ENCODE data around the gene ANKRD45. TPM values are rescaled to one million over a fixed set of nuclear protein-coding genes. Genes with fewer than 3 reads are reported as not detected.

ANKRD45 gene
- total RNA-seq, 1 experiment from 2014 or later: not detected

DNA sequence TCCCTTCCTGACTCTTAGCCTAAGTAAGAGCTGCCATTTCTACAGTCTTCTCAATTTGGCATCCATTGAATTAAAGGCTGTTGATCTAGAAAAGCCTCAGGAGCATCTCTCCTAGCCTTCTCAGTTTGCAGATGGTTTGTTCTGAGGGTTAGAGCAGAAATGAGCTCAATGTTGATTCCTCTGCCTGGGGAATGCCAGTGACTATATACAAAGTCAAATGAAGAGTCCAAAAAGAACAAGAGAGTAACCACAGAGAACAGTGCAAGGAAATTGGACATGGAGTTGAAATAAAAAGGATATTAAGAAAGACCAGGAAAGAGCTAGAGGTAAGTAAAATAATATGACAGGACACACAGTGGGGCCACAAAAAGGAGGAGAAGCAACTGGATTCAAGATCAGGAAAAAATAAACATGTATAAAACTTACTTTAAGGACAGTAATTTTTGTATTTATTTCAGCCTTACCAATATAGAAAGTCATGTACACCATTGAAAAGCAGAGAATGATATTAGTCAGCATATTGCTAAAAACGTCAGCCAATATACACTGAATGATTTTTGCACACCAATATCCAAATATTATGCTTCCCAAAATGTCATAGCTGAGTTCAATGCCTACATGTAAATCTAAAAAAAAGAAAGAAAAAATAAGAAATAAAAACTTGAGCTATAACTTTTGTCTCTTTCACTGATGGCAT, 88.1 kb downstream of the ANKRD45 start:
- intact Hi-C loops (cut with micrococcal nuclease; ENCODE audit: unreplicated experiment): no loop called here

GRCh38 chr1:173580658-173581057, 89.0 kb downstream of the ANKRD45 start:
- no peak for DNase-seq
- ChIA-PET POLR2A (ENCODE audit: unreplicated experiment) (no interaction called here), CTCF (no interaction called here)
- H2AFZ ChIP-seq: no peak overlapping the region
- no peak overlapping the region for H3K4me3 ChIP-seq
- H3K27ac ChIP-seq: no peak overlapping the region
- H3K9me3 ChIP-seq (ENCODE audit: insufficient read depth, low read depth): no peaks in the 10 kb centered on the region
- H3K4me2 ChIP-seq: no peak overlapping the region
- H4K20me1 ChIP-seq (ENCODE audit: insufficient read depth): no peaks in the 10 kb centered on the region
- H3K9me2 ChIP-seq (ENCODE audit: insufficient read depth): no peaks in the 10 kb centered on the region
- no peak for TF ChIP-seq EZH2 (IDR thresholded peaks at IDR 0.05; ENCODE audit: low read depth)
- TF ChIP-seq, protein P1, sequence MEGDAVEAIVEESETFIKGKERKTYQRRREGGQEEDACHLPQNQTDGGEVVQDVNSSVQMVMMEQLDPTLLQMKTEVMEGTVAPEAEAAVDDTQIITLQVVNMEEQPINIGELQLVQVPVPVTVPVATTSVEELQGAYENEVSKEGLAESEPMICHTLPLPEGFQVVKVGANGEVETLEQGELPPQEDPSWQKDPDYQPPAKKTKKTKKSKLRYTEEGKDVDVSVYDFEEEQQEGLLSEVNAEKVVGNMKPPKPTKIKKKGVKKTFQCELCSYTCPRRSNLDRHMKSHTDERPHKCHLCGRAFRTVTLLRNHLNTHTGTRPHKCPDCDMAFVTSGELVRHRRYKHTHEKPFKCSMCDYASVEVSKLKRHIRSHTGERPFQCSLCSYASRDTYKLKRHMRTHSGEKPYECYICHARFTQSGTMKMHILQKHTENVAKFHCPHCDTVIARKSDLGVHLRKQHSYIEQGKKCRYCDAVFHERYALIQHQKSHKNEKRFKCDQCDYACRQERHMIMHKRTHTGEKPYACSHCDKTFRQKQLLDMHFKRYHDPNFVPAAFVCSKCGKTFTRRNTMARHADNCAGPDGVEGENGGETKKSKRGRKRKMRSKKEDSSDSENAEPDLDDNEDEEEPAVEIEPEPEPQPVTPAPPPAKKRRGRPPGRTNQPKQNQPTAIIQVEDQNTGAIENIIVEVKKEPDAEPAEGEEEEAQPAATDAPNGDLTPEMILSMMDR (conservative IDR thresholded peaks at IDR 0.05): no peak
- no peaks in the 10 kb centered on the region for H3K4me1 ChIP-seq (replicated peaks; ENCODE audit: insufficient read depth)
- no peaks in the 10 kb centered on the region for H3F3A ChIP-seq (ENCODE audit: insufficient read depth, low read depth)
- H3K27me3 ChIP-seq (ENCODE audit: insufficient read depth, low read depth): no peaks in the 10 kb centered on the region
- no peaks in the 10 kb centered on the region for H3K79me2 ChIP-seq (ENCODE audit: low read depth)
- no TSS peak for BruUV-seq (replicated peaks)
- no peaks in the 10 kb centered on the region for H3K36me3 ChIP-seq (ENCODE audit: low read depth)
- intact Hi-C loops (cut with micrococcal nuclease; ENCODE audit: unreplicated experiment): no loop called here

More for the DNA sequence above, 88.1 kb downstream of the ANKRD45 start:
- H3K79me2 ChIP-seq (ENCODE audit: low read depth): no peaks in the 10 kb centered on the region
- H3K36me3 ChIP-seq (ENCODE audit: low read depth): no peaks in the 10 kb centered on the region
- ChIA-PET POLR2A (ENCODE audit: unreplicated experiment) (interaction anchor here (0.6 kb wide), 1 partner anchor 126 kb away, joined by 4 read pairs; no protein-coding TSS in a partner anchor), CTCF (interaction anchor here (0.5 kb wide), 1 partner anchor 40 kb away, joined by 4 read pairs; no protein-coding TSS in a partner anchor)
- no peak overlapping the region for H3K4me2 ChIP-seq
- H4K20me1 ChIP-seq (ENCODE audit: insufficient read depth): no peaks in the 10 kb centered on the region
- H3F3A ChIP-seq (ENCODE audit: insufficient read depth, low read depth): no peaks in the 10 kb centered on the region
- TF ChIP-seq, protein P1 (conservative IDR thresholded peaks at IDR 0.05): no peak
- no peak for TF ChIP-seq EZH2 (IDR thresholded peaks at IDR 0.05; ENCODE audit: low read depth)
- H3K4me3 ChIP-seq: no peak overlapping the region
- no TSS peak for BruUV-seq (replicated peaks)
- H3K27me3 ChIP-seq (ENCODE audit: insufficient read depth, low read depth): no peaks in the 10 kb centered on the region
- no peak overlapping the region for H2AFZ ChIP-seq
- no peaks in the 10 kb centered on the region for H3K4me1 ChIP-seq (replicated peaks; ENCODE audit: insufficient read depth)
- H3K9me3 ChIP-seq (ENCODE audit: insufficient read depth, low read depth): no peaks in the 10 kb centered on the region
- no peaks in the 10 kb centered on the region for H3K9me2 ChIP-seq (ENCODE audit: insufficient read depth)
- no peak for DNase-seq
- H3K27ac ChIP-seq: no peak overlapping the region

GRCh38 chr1:173580071-173580470, 89.6 kb downstream of the ANKRD45 start:
- H2AFZ ChIP-seq: no peak overlapping the region
- no peak for TF ChIP-seq EZH2 (IDR thresholded peaks at IDR 0.05; ENCODE audit: low read depth)
- TF ChIP-seq, protein P1 (conservative IDR thresholded peaks at IDR 0.05): no peak
- BruUV-seq (replicated peaks): no TSS peak
- H3K36me3 ChIP-seq (ENCODE audit: low read depth): no peaks in the 10 kb centered on the region
- CTCF ChIA-PET: no interaction called here
- H3K9me2 ChIP-seq (ENCODE audit: insufficient read depth): no peaks in the 10 kb centered on the region
- POLR2A ChIA-PET (ENCODE audit: unreplicated experiment): no interaction called here
- no peaks in the 10 kb centered on the region for H3K27me3 ChIP-seq (ENCODE audit: insufficient read depth, low read depth)
- no peaks in the 10 kb centered on the region for H3K4me1 ChIP-seq (replicated peaks; ENCODE audit: insufficient read depth)
- H3K9me3 ChIP-seq (ENCODE audit: insufficient read depth, low read depth): no peaks in the 10 kb centered on the region
- no peak overlapping the region for H3K4me2 ChIP-seq
- no peaks in the 10 kb centered on the region for H4K20me1 ChIP-seq (ENCODE audit: insufficient read depth)
- no peaks in the 10 kb centered on the region for H3F3A ChIP-seq (ENCODE audit: insufficient read depth, low read depth)
- no peak overlapping the region for H3K27ac ChIP-seq
- no peak overlapping the region for H3K4me3 ChIP-seq
- DNase-seq: no peak
- H3K79me2 ChIP-seq (ENCODE audit: low read depth): no peaks in the 10 kb centered on the region
- intact Hi-C loops (cut with micrococcal nuclease; ENCODE audit: unreplicated experiment): no loop called here

Measured in PC-9 (cell line).